ENCODE measurements around the gene SEC24B.

The SEC24B gene

DNA sequence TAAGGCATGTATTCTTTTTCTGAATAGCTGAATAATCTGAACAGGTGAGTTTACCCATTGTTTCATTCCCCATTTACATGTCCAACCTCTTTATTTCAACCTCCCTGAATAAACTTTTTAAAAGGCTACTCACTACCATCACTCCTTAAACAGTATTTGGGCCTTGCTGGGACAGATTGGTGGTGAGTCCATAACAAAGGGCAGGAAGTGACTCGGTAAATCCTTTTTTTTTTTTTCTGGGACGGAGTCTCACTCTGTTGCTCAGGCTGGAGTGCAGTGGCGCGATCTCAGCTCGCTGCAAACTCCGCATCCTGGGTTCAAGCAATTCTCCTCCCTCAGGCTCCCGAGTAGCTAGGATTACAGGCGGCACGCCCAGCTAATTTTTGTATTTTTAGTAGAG lies 23.4 kb upstream of the SEC24B start:
- no peak overlapping the region for H3K4me3 ChIP-seq (ENCODE audit: low read depth, low read length)
- no peaks in the 10 kb centered on the region for H3K36me3 ChIP-seq (replicated peaks)
- no peak for DNase-seq
- in situ Hi-C loops (cut with HindIII; ENCODE audit: low pct_ligation_motif_present, low sequenced_read_pairs) = loop anchor here (25.0 kb wide), 1 partner anchor 723 kb away; no protein-coding TSS in a partner anchor
- TF ChIP-seq, protein P1, sequence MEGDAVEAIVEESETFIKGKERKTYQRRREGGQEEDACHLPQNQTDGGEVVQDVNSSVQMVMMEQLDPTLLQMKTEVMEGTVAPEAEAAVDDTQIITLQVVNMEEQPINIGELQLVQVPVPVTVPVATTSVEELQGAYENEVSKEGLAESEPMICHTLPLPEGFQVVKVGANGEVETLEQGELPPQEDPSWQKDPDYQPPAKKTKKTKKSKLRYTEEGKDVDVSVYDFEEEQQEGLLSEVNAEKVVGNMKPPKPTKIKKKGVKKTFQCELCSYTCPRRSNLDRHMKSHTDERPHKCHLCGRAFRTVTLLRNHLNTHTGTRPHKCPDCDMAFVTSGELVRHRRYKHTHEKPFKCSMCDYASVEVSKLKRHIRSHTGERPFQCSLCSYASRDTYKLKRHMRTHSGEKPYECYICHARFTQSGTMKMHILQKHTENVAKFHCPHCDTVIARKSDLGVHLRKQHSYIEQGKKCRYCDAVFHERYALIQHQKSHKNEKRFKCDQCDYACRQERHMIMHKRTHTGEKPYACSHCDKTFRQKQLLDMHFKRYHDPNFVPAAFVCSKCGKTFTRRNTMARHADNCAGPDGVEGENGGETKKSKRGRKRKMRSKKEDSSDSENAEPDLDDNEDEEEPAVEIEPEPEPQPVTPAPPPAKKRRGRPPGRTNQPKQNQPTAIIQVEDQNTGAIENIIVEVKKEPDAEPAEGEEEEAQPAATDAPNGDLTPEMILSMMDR (IDR thresholded peaks at IDR 0.05; ENCODE audit: low read depth, low read length, missing control alignments) = no peak
- no peaks in the 10 kb centered on the region for H3K27me3 ChIP-seq (replicated peaks)
- H3K27ac ChIP-seq = no peak overlapping the region

DNA sequence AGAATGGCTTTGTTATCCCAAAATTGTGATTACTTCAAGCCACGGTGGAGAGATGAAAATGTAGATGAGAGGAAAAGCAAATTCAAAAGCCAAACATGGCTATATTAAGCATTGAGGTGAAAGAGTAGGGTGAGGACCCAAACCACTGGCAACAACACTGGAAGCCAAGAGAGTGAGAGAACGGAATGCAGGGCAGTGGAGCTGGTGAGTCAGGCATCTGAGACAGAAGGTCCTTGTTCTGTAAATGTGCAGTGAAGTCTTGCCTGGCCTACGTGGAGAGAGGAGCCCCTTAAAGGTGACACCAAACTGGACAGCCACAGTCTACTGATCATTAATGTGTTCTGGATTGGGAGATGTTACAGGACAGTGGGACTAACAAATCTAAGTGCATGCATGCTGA lies 22.8 kb upstream of the SEC24B start:
- Histone ChIP-seq H3K27ac (no peak overlapping the region), H3K36me3 (replicated peaks) (no peaks in the 10 kb centered on the region), H3K27me3 (replicated peaks) (no peaks in the 10 kb centered on the region), H3K4me3 (ENCODE audit: low read depth, low read length) (no peak overlapping the region)
- in situ Hi-C loops (cut with HindIII; ENCODE audit: low pct_ligation_motif_present, low sequenced_read_pairs) = loop anchor here (25.0 kb wide), 1 partner anchor 723 kb away; no protein-coding TSS in a partner anchor
- TF ChIP-seq, protein P1 (IDR thresholded peaks at IDR 0.05; ENCODE audit: low read depth, low read length, missing control alignments) = no peak
- DNase-seq = no peak

DNA sequence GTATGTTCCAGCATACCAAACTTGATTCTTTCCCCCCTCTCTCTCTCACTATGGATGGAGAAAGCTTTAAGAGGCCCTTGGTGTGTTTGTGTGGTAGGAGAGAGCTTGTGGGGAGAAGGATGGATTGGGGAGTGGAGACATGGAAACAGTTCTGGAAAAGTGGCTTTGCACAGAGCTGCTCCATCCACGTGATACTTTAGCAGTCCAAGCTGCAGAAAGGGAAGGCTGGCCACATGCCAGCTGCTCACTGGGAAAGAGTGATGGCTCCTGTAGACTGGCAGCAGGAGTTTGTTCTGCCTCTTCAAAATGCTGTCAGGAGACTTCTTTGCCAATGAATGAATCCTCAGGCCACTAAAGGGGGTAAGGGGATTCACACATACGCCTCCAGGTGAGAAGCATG lies 21.7 kb upstream of the SEC24B start:
- Histone ChIP-seq H3K36me3 (replicated peaks) (no peaks in the 10 kb centered on the region), H3K27me3 (replicated peaks) (no peaks in the 10 kb centered on the region), H3K4me3 (ENCODE audit: low read depth, low read length) (no peak overlapping the region), H3K27ac (no peak overlapping the region)
- in situ Hi-C loops (cut with HindIII; ENCODE audit: low pct_ligation_motif_present, low sequenced_read_pairs) = loop anchor here (25.0 kb wide), 1 partner anchor 725 kb away; no protein-coding TSS in a partner anchor
- no peak for DNase-seq
- TF ChIP-seq, protein P1 (IDR thresholded peaks at IDR 0.05; ENCODE audit: low read depth, low read length, missing control alignments) = no peak

DNA sequence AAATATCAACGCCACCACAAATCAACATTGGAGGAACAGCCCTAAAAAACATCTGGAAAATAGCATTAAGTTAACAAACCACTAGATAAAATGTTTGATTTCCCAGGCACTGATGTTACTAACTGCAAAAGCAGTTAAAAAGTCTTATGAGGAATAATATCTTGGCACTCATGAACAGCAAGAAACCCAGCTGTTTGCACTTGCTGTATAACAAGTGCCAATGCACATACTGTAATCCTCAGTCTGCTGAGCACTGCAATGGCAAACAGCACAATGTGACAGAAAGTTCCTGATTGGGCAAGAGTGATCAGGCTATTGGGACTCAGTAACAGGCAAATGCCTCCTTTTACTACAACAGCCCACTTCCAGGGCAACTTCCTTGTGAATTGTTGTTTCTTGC lies 20.8 kb upstream of the SEC24B start:
- Histone ChIP-seq H3K27ac (no peak overlapping the region), H3K36me3 (replicated peaks) (no peaks in the 10 kb centered on the region), H3K4me3 (ENCODE audit: low read depth, low read length) (no peak overlapping the region), H3K27me3 (replicated peaks) (no peaks in the 10 kb centered on the region)
- TF ChIP-seq, protein P1 (IDR thresholded peaks at IDR 0.05; ENCODE audit: low read depth, low read length, missing control alignments) = no peak
- in situ Hi-C loops (cut with HindIII; ENCODE audit: low pct_ligation_motif_present, low sequenced_read_pairs) = loop anchor here (25.0 kb wide), 1 partner anchor 725 kb away; no protein-coding TSS in a partner anchor
- no peak for DNase-seq

DNA sequence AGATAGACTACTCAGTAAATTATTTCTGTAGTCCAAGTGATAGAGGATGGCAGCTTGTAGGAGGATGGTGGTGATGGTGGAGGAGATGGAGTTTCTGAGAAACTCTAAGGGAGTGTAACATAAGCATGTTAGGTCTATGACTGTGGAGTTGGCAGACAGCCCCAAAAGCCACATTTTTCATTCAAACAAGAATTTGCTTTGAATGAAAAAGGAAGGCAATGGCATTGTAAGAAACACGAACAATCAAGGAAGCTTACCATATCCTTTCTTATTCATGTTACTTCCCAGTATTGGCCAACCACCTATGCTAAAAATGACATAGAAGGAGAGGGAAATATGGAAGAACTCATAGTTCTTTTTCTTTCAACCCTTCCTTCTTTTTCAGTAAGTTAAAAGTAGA lies 18.7 kb upstream of the SEC24B start:
- TF ChIP-seq, protein P1 (IDR thresholded peaks at IDR 0.05; ENCODE audit: low read depth, low read length, missing control alignments) = no peak

DNA sequence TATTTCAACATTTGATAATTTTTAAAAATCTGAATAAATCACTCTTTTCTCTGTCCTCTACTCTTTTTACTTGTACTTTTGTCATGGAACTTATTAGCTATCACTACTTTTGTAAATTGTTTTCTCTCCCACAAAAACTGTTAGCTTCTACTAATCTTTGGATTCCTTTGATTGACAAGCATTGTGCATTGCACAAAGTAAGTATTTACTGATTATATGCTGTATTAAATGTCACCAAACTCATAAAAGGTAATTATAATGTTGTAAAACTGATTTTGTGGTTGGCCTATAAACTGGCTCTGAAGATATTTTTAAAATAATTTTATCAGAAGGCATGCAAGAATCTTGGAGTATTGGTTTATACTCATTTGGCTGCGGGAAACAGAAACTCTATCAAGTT lies 15.0 kb upstream of the SEC24B start:
- no peak overlapping the region for H3K27ac ChIP-seq
- in situ Hi-C loops (cut with HindIII; ENCODE audit: low pct_ligation_motif_present, low sequenced_read_pairs) = loop anchor here (25.0 kb wide), 1 partner anchor 731 kb away; no protein-coding TSS in a partner anchor

More for the DNA sequence above, 18.7 kb upstream of the SEC24B start:
- Histone ChIP-seq H3K4me3 (ENCODE audit: low read depth, low read length) (no peak overlapping the region), H3K27ac (no peak overlapping the region), H3K36me3 (replicated peaks) (no peaks in the 10 kb centered on the region), H3K27me3 (replicated peaks) (no peaks in the 10 kb centered on the region)
- no peak for DNase-seq
- in situ Hi-C loops (cut with HindIII; ENCODE audit: low pct_ligation_motif_present, low sequenced_read_pairs) = loop anchor here (25.0 kb wide), 1 partner anchor 728 kb away; no protein-coding TSS in a partner anchor

More for the DNA sequence above, 15.0 kb upstream of the SEC24B start:
- H3K36me3 ChIP-seq (replicated peaks) = no peaks in the 10 kb centered on the region
- no peaks in the 10 kb centered on the region for H3K27me3 ChIP-seq (replicated peaks)
- TF ChIP-seq, protein P1 (IDR thresholded peaks at IDR 0.05; ENCODE audit: low read depth, low read length, missing control alignments) = no peak
- H3K4me3 ChIP-seq (ENCODE audit: low read depth, low read length) = no peak overlapping the region
- no peak for DNase-seq
